ENCODE measurements around the gene CBLN1. TPM values are rescaled to one million over a fixed set of nuclear protein-coding genes. Genes with fewer than 3 reads are reported as not detected.

Gene CBLN1
- total RNA-seq, 2 donors from 2014 or later: 0.15 to 1.3 TPM

- H3K27me3 Mint-ChIP-seq (ENCODE audit: insufficient read depth): no peaks in the 10 kb centered on the region
- no peak overlapping the region for H3K27ac ChIP-seq (ENCODE audit: low read depth, low read length)
- H3K4me3 ChIP-seq (ENCODE audit: low read length): no peak overlapping the region
- DNase-seq: no peak
- H3K9me3 ChIP-seq (ENCODE audit: control insufficient read depth, low read length): no peaks in the 10 kb centered on the region
- no peaks in the 10 kb centered on the region for H3K27me3 ChIP-seq (ENCODE audit: control insufficient read depth, insufficient read depth, low read length, poor library complexity, severe bottlenecking)
- no peak overlapping the region for H3K9ac ChIP-seq (ENCODE audit: extremely low read depth, low read length, poor library complexity, severe bottlenecking)
- no peaks in the 10 kb centered on the region for H3K4me1 Mint-ChIP-seq
- H3K36me3 ChIP-seq (ENCODE audit: control insufficient read depth, insufficient read depth, low read length): no peaks in the 10 kb centered on the region
- no peak for TF ChIP-seq CTCF (conservative IDR thresholded peaks at IDR 0.05)
- WGBS, 2 experiments (ENCODE audit: insufficient coverage in 1 of 2, insufficient read length in 1 of 2): 56 to 66% methylated on average over 5 to 10 of the region's 10 CpGs
- no peaks in the 10 kb centered on the region for H3K36me3 Mint-ChIP-seq (ENCODE audit: low read depth)
- H3K27ac Mint-ChIP-seq: no peak overlapping the region
- H3K4me3 Mint-ChIP-seq: no peak overlapping the region
- H3K9me3 Mint-ChIP-seq: no peaks in the 10 kb centered on the region
- H3K4me1 ChIP-seq (ENCODE audit: control insufficient read depth, insufficient read depth, low read length): no peaks in the 10 kb centered on the region
Observed at GRCh38 chr16:49312389-49312985, 30.8 kb upstream of the CBLN1 start.

DNA sequence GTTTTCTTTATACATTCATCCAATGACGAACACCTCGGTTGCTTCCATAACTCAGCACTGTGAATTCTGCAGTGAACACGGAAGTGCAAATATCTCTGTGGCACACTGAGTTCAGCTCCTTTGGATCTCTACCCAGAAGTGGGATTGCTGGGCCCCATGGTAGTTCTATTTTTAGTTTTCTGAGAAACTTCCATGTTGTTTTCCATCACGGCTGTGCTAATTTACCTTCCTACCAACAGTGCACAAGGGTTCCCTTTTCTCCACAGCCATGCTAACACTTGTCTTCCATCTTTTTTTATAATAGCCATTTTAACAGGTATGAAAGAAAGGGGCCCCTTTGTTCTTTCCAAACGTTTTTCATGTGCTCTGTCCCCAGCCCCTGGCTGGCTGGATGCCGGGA is 30.2 kb upstream of the CBLN1 start:
- H3K4me3 ChIP-seq (ENCODE audit: low read length): no peak overlapping the region
- no peaks in the 10 kb centered on the region for H3K36me3 Mint-ChIP-seq (ENCODE audit: low read depth)
- H3K4me3 Mint-ChIP-seq: no peak overlapping the region
- no peaks in the 10 kb centered on the region for H3K9me3 ChIP-seq (ENCODE audit: control insufficient read depth, low read length)
- no peaks in the 10 kb centered on the region for H3K36me3 ChIP-seq (ENCODE audit: control insufficient read depth, insufficient read depth, low read length)
- no peak overlapping the region for H3K27ac ChIP-seq (ENCODE audit: low read depth, low read length)
- no peak overlapping the region for H3K9ac ChIP-seq (ENCODE audit: extremely low read depth, low read length, poor library complexity, severe bottlenecking)
- no peak for TF ChIP-seq CTCF (conservative IDR thresholded peaks at IDR 0.05)
- no peaks in the 10 kb centered on the region for H3K27me3 Mint-ChIP-seq (ENCODE audit: insufficient read depth)
- 82 to 92% methylated on average over 4 to 6 of the region's 6 CpGs for WGBS, 2 experiments (ENCODE audit: insufficient coverage in 1 of 2, insufficient read length in 1 of 2)
- no peaks in the 10 kb centered on the region for H3K27me3 ChIP-seq (ENCODE audit: control insufficient read depth, insufficient read depth, low read length, poor library complexity, severe bottlenecking)
- H3K27ac Mint-ChIP-seq: no peak overlapping the region
- H3K4me1 Mint-ChIP-seq: no peaks in the 10 kb centered on the region
- no peaks in the 10 kb centered on the region for H3K4me1 ChIP-seq (ENCODE audit: control insufficient read depth, insufficient read depth, low read length)
- no peak for DNase-seq
- H3K9me3 Mint-ChIP-seq: no peaks in the 10 kb centered on the region

DNA sequence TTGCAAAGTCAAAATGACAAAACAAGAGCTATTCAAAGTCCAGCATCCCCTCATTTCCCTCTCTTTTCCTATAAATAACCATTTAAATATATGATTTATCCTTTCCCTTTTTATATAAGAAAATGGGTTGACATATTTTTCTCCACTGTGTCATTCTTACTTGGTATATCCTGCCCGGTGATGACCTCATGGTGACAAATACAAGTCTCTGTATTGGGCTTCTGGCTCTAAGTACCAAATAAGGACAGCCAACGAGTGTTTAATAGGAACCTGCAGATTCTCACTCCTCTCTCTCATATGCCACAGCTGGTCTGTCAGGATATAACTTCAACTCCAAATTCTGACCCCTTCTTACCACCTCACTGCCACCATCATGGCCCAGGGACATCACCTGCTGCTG is 25.5 kb upstream of the CBLN1 start:
- TF ChIP-seq CTCF (conservative IDR thresholded peaks at IDR 0.05): no peak
- Mint-ChIP-seq H3K27ac (no peak overlapping the region), H3K9me3 (no peaks in the 10 kb centered on the region), H3K4me3 (no peak overlapping the region), H3K36me3 (ENCODE audit: low read depth) (no peaks in the 10 kb centered on the region), H3K4me1 (no peaks in the 10 kb centered on the region), H3K27me3 (ENCODE audit: insufficient read depth) (peaks cover 6% of the 10 kb centered on the region)
- Histone ChIP-seq H3K27ac (ENCODE audit: low read depth, low read length) (no peak overlapping the region), H3K9ac (ENCODE audit: extremely low read depth, low read length, poor library complexity, severe bottlenecking) (no peak overlapping the region), H3K4me3 (ENCODE audit: low read length) (no peak overlapping the region), H3K27me3 (ENCODE audit: control insufficient read depth, insufficient read depth, low read length, poor library complexity, severe bottlenecking) (no peaks in the 10 kb centered on the region), H3K36me3 (ENCODE audit: control insufficient read depth, insufficient read depth, low read length) (no peaks in the 10 kb centered on the region), H3K9me3 (ENCODE audit: control insufficient read depth, low read length) (no peaks in the 10 kb centered on the region), H3K4me1 (ENCODE audit: control insufficient read depth, insufficient read depth, low read length) (no peaks in the 10 kb centered on the region)
- no peak for DNase-seq
- 89 to 90% methylated on average over 2 of the region's 2 CpGs for WGBS, 2 experiments (ENCODE audit: insufficient coverage in 1 of 2, insufficient read length in 1 of 2)
